NOMO-1 (cell line): Measurements from ENCODE around the gene CFAP77.

Experiments
- DNase-seq, 2 experiments: peaks; one replicate each; lab custom pipeline; 2025; ENCODE audit not compliant: unreplicated experiment in 2 of 2; lab: John Stamatoyannopoulos, UW

Gene CFAP77

GRCh38 chr9:132513416-132513815 lies 103.4 kb downstream of the CFAP77 start:
- no peak for DNase-seq

- DNase-seq: no peak
Measured at GRCh38 chr9:132514011-132514744, 104.2 kb downstream of the CFAP77 start.

- DNase-seq: no peak
Measured at GRCh38 chr9:132514821-132515220, 104.8 kb downstream of the CFAP77 start.

DNA sequence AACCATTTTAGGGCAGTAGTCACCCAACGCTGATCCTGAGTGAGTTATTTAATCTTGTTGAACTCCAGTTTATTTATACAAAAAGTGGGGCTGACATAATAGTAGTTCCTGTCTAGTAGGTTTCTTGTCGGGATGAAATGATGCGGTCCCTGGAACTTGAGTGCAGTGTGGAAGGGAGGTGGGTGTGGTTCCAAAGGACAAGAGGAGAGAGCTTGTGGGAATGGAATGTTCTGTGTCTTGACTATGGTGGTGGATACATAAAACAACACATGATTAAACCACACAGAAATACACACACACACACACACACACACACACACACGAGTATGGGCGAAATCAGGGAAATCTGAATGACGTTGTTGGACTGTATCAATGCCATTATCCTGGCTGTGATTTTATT lies 106.3 kb downstream of the CFAP77 start:
- DNase-seq: no peak

GRCh38 chr9:132516911-132517310 lies 106.9 kb downstream of the CFAP77 start:
- DNase-seq: no peak

DNA sequence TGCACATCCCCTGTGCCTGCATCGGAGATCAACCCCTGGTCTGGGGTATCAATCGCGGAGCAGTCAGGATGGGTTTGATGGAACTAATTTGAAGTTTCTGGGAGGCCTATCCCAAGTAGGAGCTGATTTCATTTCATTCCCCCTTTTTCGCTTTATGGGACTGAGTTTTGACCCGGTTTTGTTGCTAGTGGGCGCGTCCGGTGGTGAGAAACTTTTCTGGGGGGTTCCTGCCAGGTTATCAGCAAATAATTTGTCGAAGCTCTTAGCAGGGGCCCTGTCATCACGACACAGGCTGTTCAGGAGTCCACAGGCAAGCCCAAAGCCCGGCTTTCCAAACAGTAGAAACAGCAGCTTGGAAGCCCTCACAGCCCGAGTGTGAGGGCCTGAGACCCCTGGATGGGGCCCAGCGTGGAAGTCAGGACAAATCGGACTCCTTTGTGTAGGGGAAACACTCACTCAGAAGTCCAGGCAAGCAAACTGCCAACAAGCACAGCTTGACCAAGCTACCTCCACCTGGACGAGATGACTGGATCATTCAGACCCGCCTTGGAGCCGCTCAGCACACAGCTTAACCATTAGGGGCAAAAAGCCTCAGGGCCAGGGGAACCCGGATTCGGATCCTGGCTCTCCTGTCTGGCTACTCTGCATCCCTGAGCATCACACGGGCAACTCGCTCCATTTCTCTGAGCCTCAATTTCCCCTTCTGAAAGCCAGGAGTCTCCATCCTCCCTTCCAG lies 108.0 kb downstream of the CFAP77 start:
- no peak for DNase-seq

DNA sequence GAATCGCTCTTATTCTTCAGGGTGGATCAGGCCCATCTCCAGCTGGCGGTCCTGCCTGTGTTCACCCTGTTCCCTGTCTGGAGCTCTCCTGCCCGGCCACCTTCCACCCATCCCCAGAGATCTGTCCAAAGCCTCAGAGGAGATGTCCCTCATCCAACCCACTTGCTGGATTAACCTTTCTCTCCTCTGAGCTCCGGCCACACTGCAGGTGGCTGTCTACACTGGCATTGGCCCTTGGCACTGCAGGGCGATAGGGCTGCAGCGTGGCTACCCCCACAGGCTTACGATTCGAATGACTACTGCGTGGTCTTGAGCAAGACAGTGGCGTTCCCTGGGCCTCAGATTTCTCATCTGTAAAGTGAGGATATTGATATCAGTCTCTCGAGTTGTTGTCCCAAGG lies 108.6 kb downstream of the CFAP77 start:
- no peak for DNase-seq

DNA sequence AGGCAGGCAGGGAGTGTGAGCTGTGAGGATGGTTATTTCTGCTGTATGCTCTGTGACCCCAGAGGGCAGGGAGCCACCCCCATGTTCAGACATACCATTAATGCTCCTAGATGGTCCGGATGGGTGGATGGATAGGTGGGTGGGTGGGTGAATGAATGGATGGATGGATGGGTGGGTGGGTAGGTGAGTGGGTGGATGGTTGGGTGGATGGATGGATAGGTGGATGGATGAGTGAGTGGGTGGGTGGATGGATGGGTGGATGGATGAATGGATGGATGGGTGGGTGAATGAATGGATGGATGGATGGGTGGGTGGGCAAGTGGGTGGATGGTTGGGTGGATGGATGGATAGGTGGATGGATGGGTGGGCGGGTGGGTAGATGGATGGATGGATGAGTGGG lies 109.0 kb downstream of the CFAP77 start:
- DNase-seq: no peak

- DNase-seq: no peak
Measured at GRCh38 chr9:132520612-132521011, 110.6 kb downstream of the CFAP77 start.

DNA sequence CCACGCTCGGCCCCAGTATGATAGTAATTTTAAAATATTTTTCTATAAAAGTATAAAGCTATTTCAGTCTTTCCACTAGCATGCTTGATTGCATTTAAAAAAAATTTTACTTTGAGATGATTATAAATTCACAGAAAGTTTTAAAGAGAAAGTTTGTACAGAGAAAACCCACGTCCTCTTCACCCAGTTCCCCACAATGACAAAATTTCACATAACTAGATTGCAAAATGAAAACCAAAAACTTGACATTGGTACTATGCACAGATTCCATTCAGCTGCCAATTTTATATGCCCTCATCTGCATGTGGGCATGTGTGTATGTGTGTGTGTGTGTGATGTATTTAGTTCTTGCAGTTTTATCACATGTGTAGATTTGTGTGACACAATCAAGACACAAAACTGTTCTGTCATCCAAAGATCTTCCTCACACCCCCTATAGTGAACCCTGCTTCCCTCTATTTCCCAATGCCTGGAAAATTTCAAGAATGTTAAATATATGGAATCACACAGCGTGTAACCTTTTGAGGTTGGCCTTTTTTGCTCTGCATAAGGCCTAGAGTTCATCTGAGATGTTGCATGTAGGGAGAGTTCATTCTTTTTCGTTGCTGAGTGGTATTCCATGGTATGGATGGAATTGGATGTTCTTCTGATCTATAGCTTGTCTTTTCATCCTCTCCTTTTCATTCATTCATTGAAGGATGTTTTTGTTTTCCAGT lies 115.5 kb downstream of the CFAP77 start:
- DNase-seq: no peak

- no peak for DNase-seq
Measured at GRCh38 chr9:132531195-132531594, 121.2 kb downstream of the CFAP77 start.

GRCh38 chr9:132531710-132532570 lies 121.9 kb downstream of the CFAP77 start:
- DNase-seq: no peak

GRCh38 chr9:132534832-132535231 lies 124.8 kb downstream of the CFAP77 start:
- no peak for DNase-seq

GRCh38 chr9:132536124-132536523 lies 126.1 kb downstream of the CFAP77 start:
- DNase-seq: no peak

DNA sequence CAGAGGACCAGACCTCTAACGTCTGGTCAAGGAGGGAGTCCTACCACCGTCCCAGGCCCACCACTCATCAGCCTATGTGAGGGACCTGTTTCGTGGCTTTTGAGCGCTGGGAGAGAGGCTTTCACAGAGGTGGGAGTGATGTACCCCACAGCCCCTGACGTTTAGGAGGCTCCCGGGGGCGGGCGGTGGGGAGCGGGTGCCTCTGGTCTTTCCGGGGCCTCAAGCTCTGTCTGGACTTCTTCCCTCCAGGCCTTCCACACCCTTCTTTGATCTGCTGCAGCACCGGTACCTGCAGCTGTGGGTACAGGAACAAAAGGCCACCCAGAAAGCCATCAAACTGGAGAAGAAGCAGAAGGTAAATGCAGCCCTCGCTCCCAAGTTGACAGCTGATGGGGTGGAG lies 127.3 kb downstream of the CFAP77 start:
- DNase-seq: no peak

DNA sequence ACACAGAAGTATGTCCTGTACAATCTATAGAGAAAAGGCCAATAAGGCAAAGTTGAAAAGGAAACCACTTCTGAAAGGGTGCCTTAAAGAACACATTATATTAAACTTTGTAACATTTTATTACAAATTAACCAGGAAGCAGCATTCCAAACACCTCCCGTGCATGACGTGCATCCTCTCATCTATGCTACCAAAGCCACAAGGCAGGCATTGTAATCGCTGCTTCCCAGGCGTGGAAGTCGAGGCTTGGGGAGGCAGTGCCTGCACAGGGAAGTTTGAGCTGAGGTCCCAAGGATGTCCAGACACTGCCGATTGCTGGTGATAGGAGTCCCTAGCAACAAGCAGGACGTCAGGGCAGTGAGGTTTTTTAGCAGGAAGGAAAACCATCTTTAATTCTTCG lies 128.1 kb downstream of the CFAP77 start:
- DNase-seq: no peak

- no peak for DNase-seq
Measured at GRCh38 chr9:132539096-132539495, 129.1 kb downstream of the CFAP77 start.

DNA sequence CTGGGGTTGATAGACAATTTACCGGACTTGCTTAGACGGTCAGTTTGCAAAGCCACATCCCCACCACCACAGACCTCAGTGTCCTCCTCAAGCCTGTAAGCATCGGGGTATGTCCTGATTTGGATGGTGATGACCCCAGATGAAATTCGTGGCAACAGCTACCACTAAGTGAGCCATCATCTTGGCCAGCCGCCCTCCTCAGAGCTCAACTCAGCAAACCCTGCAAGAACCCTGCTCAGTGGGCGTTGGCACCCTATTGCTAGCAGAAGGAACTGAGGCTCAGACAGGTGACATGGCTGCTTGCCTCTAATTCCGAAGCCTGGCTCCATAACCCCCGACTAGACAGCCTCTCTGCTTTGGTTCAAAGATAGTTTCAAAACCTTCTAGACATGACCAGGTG lies 131.0 kb downstream of the CFAP77 start:
- DNase-seq: no peak

DNA sequence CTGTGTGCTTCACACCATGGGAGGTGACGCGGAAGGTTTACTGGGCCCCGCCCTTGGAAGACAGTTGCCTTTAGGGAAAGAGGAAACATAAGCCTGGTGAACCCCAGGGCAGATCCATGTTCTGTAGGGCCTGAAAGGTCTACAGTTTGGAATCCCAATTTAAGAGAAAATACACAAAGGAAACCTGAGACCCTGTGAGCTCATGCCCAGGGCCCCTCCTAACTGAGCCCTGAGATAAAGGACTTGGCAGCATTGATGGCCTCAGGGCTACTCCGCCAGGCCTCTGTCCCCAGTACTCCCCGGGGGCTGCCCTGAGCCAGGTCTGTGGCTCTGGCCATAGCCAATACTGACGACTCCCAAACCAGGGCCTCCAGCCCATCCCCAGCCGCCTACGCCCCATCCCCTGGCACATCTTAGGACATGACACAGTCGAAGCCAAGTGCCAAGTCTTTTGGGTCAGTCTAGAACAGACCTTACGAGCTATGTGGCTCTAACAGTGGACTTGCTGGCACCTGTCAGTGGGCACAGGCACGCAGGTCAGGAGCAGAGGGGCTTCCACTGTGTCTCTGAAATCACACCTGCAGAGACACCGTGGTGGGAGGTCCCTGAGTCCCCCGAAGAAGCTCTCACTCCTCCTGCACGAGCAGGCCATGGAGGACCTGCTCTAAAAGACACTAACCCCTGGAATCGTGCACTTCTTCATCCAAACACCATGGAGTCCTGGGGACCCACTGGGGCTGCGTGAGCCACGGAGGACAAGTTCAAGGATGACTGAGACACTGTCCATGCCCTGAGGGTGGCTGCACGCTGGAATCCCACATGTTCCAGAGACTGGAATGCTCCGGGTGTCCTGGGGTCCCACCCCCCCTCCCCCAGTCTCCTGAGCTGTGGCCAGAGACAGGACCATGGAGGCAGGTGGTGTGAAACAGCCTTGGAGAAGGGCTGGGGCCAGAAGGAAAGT lies 132.1 kb downstream of the CFAP77 start:
- DNase-seq: no peak

DNA sequence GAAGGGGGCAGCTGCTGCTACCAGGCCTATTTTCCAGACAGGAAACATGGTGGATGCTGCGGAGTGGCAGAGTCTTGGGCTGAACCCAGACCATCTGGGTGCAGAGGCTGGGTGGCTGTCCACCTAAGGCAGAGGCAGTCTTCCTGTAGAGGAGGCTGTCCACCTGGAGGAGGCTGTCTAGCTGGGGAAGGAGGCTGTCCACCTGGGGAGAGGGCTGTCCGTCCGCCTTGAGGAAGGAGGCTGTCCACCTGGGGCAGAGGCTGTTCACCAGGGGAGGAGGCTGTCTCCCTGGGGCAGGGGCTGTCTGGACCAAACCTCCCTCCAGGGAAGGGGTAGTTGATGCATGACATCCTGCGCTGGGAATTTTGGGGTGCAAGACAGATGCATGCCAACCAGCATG lies 133.2 kb downstream of the CFAP77 start:
- no peak for DNase-seq
